Mesenchymal stem cell (in vitro differentiated cells and primary cell): Measurements from ENCODE around the gene ELMO1.

Experiments
- DNase-seq: peaks from one replicate; pipeline ENCODE4 v3.0.0-alpha.2; 2013
- H2AFZ ChIP-seq: one replicate; pipeline ENCODE4 v1.6.1; 2013; ENCODE audit warnings: low read depth, mild to moderate bottlenecking, control low read depth, inconsistent platforms, low read length, moderate library complexity
- H2AK5ac ChIP-seq: 2 replicates; pipeline ENCODE4 v1.6.1; 2013; ENCODE audit warnings: low read length, moderate library complexity, mild to moderate bottlenecking, inconsistent platforms; ENCODE audit not compliant: severe bottlenecking
- H2BK120ac ChIP-seq: one replicate; pipeline ENCODE4 v1.6.1; 2013; ENCODE audit warnings: low read depth, mild to moderate bottlenecking, inconsistent platforms, low read length, moderate library complexity
- H2BK12ac ChIP-seq, 2 experiments: one replicate each; pipeline ENCODE4 v1.6.1; 2013; ENCODE audit warnings: inconsistent platforms in 2 of 2, low read length in 2 of 2, mild to moderate bottlenecking in 2 of 2, moderate library complexity in 2 of 2, control low read depth in 1 of 2
- H2BK15ac ChIP-seq: one replicate; pipeline ENCODE4 v1.6.1; 2013; ENCODE audit warnings: mild to moderate bottlenecking, low read depth, inconsistent platforms; ENCODE audit not compliant: poor library complexity, severe bottlenecking
- H2BK5ac ChIP-seq: 2 replicates; pipeline ENCODE4 v1.6.1; 2013; ENCODE audit warnings: low read depth, mild to moderate bottlenecking, low read length, control low read depth, inconsistent platforms; ENCODE audit not compliant: poor library complexity, severe bottlenecking
- H3K14ac ChIP-seq, 2 experiments: one replicate each; pipeline ENCODE4 v1.6.1; 2013; ENCODE audit warnings: inconsistent platforms in 2 of 2, low read length in 2 of 2, control low read depth in 1 of 2, mild to moderate bottlenecking in 1 of 2, moderate library complexity in 1 of 2
- H3K18ac ChIP-seq, 2 experiments: one replicate each; pipeline ENCODE4 v1.6.1; 2013; ENCODE audit warnings: inconsistent platforms in 2 of 2, low read length in 2 of 2, control low read depth in 1 of 2, low read depth in 1 of 2, mild to moderate bottlenecking in 1 of 2
- H3K23ac ChIP-seq, 2 experiments: one replicate each; pipeline ENCODE4 v1.6.1; 2013; ENCODE audit warnings: inconsistent platforms in 2 of 2, low read length in 2 of 2, mild to moderate bottlenecking in 2 of 2, moderate library complexity in 2 of 2, control low read depth in 1 of 2
- H3K27ac ChIP-seq: 2 replicates; pipeline ENCODE4 v1.5.1; 2013; ENCODE audit warnings: mild to moderate bottlenecking, moderate library complexity, low read length, control low read depth, inconsistent platforms; ENCODE audit not compliant: poor library complexity, severe bottlenecking
- H3K27me3 ChIP-seq, 2 experiments: 2 replicates each; pipeline versions ENCODE4 v1.6.1 to v1.7.0; 2013; ENCODE audit warnings: low read length in 2 of 2, mild to moderate bottlenecking in 2 of 2, moderate library complexity in 2 of 2, control low read depth in 1 of 2, inconsistent platforms in 1 of 2; ENCODE audit not compliant: control insufficient read depth in 1 of 2, insufficient read depth in 1 of 2
- H3K36me3 ChIP-seq, 2 experiments: 2 replicates each; pipeline versions ENCODE4 v1.6.1 to v1.7.0; 2013; ENCODE audit warnings: low read length in 2 of 2, control low read depth in 1 of 2, inconsistent platforms in 1 of 2, low read depth in 1 of 2, mild to moderate bottlenecking in 1 of 2; ENCODE audit not compliant: insufficient read depth in 2 of 2, control insufficient read depth in 1 of 2
- H3K4ac ChIP-seq, 2 experiments: one replicate each; pipeline ENCODE4 v1.6.1; 2013; ENCODE audit warnings: inconsistent platforms in 2 of 2, low read length in 2 of 2, mild to moderate bottlenecking in 2 of 2, moderate library complexity in 2 of 2, control low read depth in 1 of 2, low read depth in 1 of 2
- H3K4me1 ChIP-seq: 2 replicates; pipeline ENCODE4 v1.6.1; 2013; ENCODE audit warnings: low read depth, low read length, control low read depth; ENCODE audit not compliant: control insufficient read depth, insufficient read depth
- H3K4me2 ChIP-seq: 2 replicates; pipeline ENCODE4 v1.6.1; 2013; ENCODE audit warnings: low read length, mild to moderate bottlenecking, inconsistent platforms; ENCODE audit not compliant: poor library complexity, severe bottlenecking
- H3K4me3 ChIP-seq, 2 experiments: 2 replicates each; pipeline versions ENCODE4 v1.5.1 to v1.7.0; 2013; ENCODE audit warnings: low read length in 2 of 2, mild to moderate bottlenecking in 2 of 2, control low read depth in 1 of 2, low read depth in 1 of 2; ENCODE audit not compliant: insufficient read depth in 1 of 2
- H3K79me1 ChIP-seq: replicated peaks from 2 replicates; pipeline ENCODE4 v1.6.1; 2013; ENCODE audit warnings: mild to moderate bottlenecking, control low read depth, low read length, inconsistent platforms; ENCODE audit not compliant: poor library complexity, severe bottlenecking
- H3K9ac ChIP-seq: 2 replicates; pipeline ENCODE4 v1.7.0; 2013; ENCODE audit warnings: mild to moderate bottlenecking, low read length, moderate library complexity
- H3K9me3 ChIP-seq: 2 replicates; pipeline ENCODE4 v1.7.0; 2013; ENCODE audit warnings: mild to moderate bottlenecking, low read length; ENCODE audit not compliant: control insufficient read depth
- H4K8ac ChIP-seq: one replicate; pipeline ENCODE4 v1.6.1; 2013; ENCODE audit warnings: inconsistent platforms, mild to moderate bottlenecking, low read length, moderate library complexity
- H4K91ac ChIP-seq: one replicate; pipeline ENCODE4 v1.6.1; 2013; ENCODE audit warnings: mild to moderate bottlenecking, low read length, inconsistent platforms
- WGBS: methylation state at CpG from one replicate; pipeline ENCODE4 v1.1.7; 2013; ENCODE audit warnings: mixed read lengths; 5-methylcytosine and 5-hydroxymethylcytosine counted together

ELMO1 gene

DNA sequence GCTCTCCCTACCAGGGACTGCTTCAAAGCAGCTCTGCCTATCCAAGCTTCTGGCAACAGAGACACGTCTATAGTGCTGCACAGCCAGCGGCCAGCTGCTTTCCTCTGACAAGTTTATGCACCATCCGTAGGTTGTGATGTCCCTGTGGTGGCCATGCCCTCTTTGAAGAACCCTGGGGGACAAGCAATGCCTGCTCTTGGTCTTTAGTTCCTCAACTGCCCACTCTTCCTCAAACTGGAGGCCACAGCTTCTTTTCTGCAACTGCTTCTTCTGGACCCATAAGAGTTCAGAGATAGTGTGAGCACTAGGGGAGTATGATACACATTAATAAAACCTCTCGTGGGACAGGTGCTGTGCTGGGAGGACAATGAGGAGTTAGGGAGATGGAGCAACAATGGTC is 164.9 kb downstream of the ELMO1 start:
- no peak for DNase-seq
- Histone ChIP-seq H3K27me3 (peaks cover 0 to 3% of the 10 kb centered on the region in 2 experiments), H3K36me3 (no peaks in the 10 kb centered on the region), H2BK120ac (no peak overlapping the region), H4K8ac (no peak overlapping the region), H3K14ac (no peak overlapping the region), H2BK15ac (no peak overlapping the region), H3K27ac (no peak overlapping the region), H3K4me2 (no peak overlapping the region), H3K9me3 (no peaks in the 10 kb centered on the region), H4K91ac (no peak overlapping the region), H2AK5ac (no peak overlapping the region), H2AFZ (no peak overlapping the region), H3K9ac (no peak overlapping the region), H3K23ac (no peak overlapping the region), H3K18ac (no peak overlapping the region), H2BK5ac (no peak overlapping the region), H3K4ac (no peak overlapping the region), H3K4me1 (no peaks in the 10 kb centered on the region), H3K4me3 (no peak overlapping the region), H3K79me1 (no peaks in the 10 kb centered on the region), H2BK12ac (no peak overlapping the region)
- WGBS, result 69% methylated on average over 4 of the region's 4 CpGs

- H2BK12ac ChIP-seq, result no peak overlapping the region
- H4K8ac ChIP-seq, result no peak overlapping the region
- no peak overlapping the region for H3K4ac ChIP-seq
- H3K9me3 ChIP-seq, result no peaks in the 10 kb centered on the region
- peaks cover 0 to 3% of the 10 kb centered on the region in 2 experiments for H3K27me3 ChIP-seq
- H3K9ac ChIP-seq, result no peak overlapping the region
- H3K23ac ChIP-seq, result no peak overlapping the region
- H3K18ac ChIP-seq, result no peak overlapping the region
- no peak overlapping the region for H4K91ac ChIP-seq
- H3K79me1 ChIP-seq, result no peaks in the 10 kb centered on the region
- H2AFZ ChIP-seq, result no peak overlapping the region
- no peaks in the 10 kb centered on the region for H3K4me1 ChIP-seq
- H2BK120ac ChIP-seq, result no peak overlapping the region
- H2AK5ac ChIP-seq, result no peak overlapping the region
- H3K27ac ChIP-seq, result no peak overlapping the region
- no peak overlapping the region for H2BK15ac ChIP-seq
- DNase-seq, result no peak
- WGBS, result 73% methylated on average over 3 of the region's 3 CpGs
- no peak overlapping the region for H3K4me2 ChIP-seq
- no peaks in the 10 kb centered on the region for H3K36me3 ChIP-seq
- H2BK5ac ChIP-seq, result no peak overlapping the region
- H3K14ac ChIP-seq, result no peak overlapping the region
- no peak overlapping the region for H3K4me3 ChIP-seq
Measured at GRCh38 chr7:37282927-37283326, 165.7 kb downstream of the ELMO1 start.

DNA sequence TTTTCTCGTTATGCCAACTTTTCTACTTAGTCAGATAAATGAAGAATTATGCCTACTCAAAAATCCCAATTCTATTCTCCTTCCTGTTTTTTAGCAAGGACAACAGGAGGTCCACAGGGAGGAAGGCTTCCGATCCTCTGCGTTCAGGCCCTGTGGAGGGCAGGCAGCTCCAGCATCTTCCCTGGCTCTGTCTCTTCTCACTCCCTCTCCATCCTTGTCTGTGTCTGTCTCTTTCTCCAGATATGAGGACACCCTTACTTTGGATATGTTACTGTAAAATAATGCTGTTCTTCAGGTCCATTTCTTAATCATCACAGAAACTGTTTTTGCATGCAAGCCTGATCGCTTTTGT is 166.6 kb downstream of the ELMO1 start:
- DNase-seq, result no peak
- no peak overlapping the region for H2BK120ac ChIP-seq
- no peaks in the 10 kb centered on the region for H3K9me3 ChIP-seq
- H3K27ac ChIP-seq, result no peak overlapping the region
- H4K8ac ChIP-seq, result no peak overlapping the region
- H3K79me1 ChIP-seq, result no peaks in the 10 kb centered on the region
- no peaks in the 10 kb centered on the region for H3K36me3 ChIP-seq
- no peak overlapping the region for H3K18ac ChIP-seq
- H3K23ac ChIP-seq, result no peak overlapping the region
- no peak overlapping the region for H2BK12ac ChIP-seq
- H2BK15ac ChIP-seq, result no peak overlapping the region
- no peak overlapping the region for H3K4ac ChIP-seq
- no peak overlapping the region for H4K91ac ChIP-seq
- H2AK5ac ChIP-seq, result no peak overlapping the region
- no peak overlapping the region for H3K4me3 ChIP-seq
- H3K4me2 ChIP-seq, result no peak overlapping the region
- H3K9ac ChIP-seq, result no peak overlapping the region
- H3K4me1 ChIP-seq, result no peaks in the 10 kb centered on the region
- no peak overlapping the region for H2AFZ ChIP-seq
- peaks cover 0 to 3% of the 10 kb centered on the region in 2 experiments for H3K27me3 ChIP-seq
- H2BK5ac ChIP-seq, result no peak overlapping the region
- WGBS, result 96% methylated on average over 4 of the region's 4 CpGs
- no peak overlapping the region for H3K14ac ChIP-seq

GRCh38 chr7:37281368-37282092 is 167.1 kb downstream of the ELMO1 start:
- no peak for DNase-seq
- no peak overlapping the region for H3K4me3 ChIP-seq
- no peaks in the 10 kb centered on the region for H3K36me3 ChIP-seq
- H3K4ac ChIP-seq, result no peak overlapping the region
- H2BK120ac ChIP-seq, result no peak overlapping the region
- no peak overlapping the region for H4K91ac ChIP-seq
- no peak overlapping the region for H2BK15ac ChIP-seq
- H3K14ac ChIP-seq, result no peak overlapping the region
- no peaks in the 10 kb centered on the region for H3K79me1 ChIP-seq
- no peaks in the 10 kb centered on the region for H3K4me1 ChIP-seq
- H4K8ac ChIP-seq, result no peak overlapping the region
- H3K27me3 ChIP-seq, result peaks cover 0 to 3% of the 10 kb centered on the region in 2 experiments
- 43% methylated on average over 2 of the region's 5 CpGs for WGBS
- no peak overlapping the region for H3K27ac ChIP-seq
- H3K23ac ChIP-seq, result no peak overlapping the region
- no peak overlapping the region for H3K9ac ChIP-seq
- H3K18ac ChIP-seq, result no peak overlapping the region
- no peak overlapping the region for H2BK12ac ChIP-seq
- H2AK5ac ChIP-seq, result no peak overlapping the region
- no peak overlapping the region for H2AFZ ChIP-seq
- no peak overlapping the region for H3K4me2 ChIP-seq
- no peaks in the 10 kb centered on the region for H3K9me3 ChIP-seq
- H2BK5ac ChIP-seq, result no peak overlapping the region
